SK-N-MC (cell line): ENCODE data around the gene LIPC.

Source experiments
- DNase-seq: peaks from one replicate; pipeline ENCODE4 v3.0.0-alpha.2; 2011; ENCODE audit warnings: low read depth, low spot score
- H3K27ac ChIP-seq: fragments of 200-600 bp; sonication (generic); 2 replicates; pipeline ENCODE4 v1.5.1; 2016; ENCODE audit warnings: mixed run types
- H3K36me3 ChIP-seq: fragments of 200-600 bp; sonication (generic); 2 replicates; pipeline ENCODE4 v1.6.1; 2017; ENCODE audit warnings: antibody characterized with exemption, low read length, mixed read lengths; ENCODE audit not compliant: insufficient read depth
- H3K4me3 ChIP-seq: fragments of 200-600 bp; sonication (generic); 2 replicates; pipeline ENCODE4 v1.5.1; 2016
- H3K9ac ChIP-seq: fragments of 200-600 bp; sonication (generic); 2 replicates; pipeline ENCODE4 v1.8.0; 2017; ENCODE audit warnings: mixed run types, mixed read lengths; ENCODE audit not compliant: insufficient read length
- H3K9me3 ChIP-seq: fragments of 200-600 bp; sonication (generic); 2 replicates; pipeline ENCODE4 v1.6.1; 2017; ENCODE audit warnings: low read depth, mild to moderate bottlenecking, antibody characterized with exemption, low read length, moderate library complexity, mixed read lengths
- EZH2 ChIP-seq: fragments of 200-600 bp; sonication (generic); IDR thresholded peaks from one replicate; pipeline ENCODE4 v1.6.1; 2017; ENCODE audit warnings: antibody characterized with exemption
- FOXP2 ChIP-seq: optimal IDR thresholded peaks from 2 replicates; pipeline ENCODE3; 2011; ENCODE audit warnings: mild to moderate bottlenecking, moderate library complexity; ENCODE audit not compliant: insufficient read depth; ENCODE audit errors: extremely low read length, control extremely low read depth
- POLR2AphosphoS5 ChIP-seq: IDR thresholded peaks from 2 replicates; pipeline ENCODE4 v1.6.1; 2012; ENCODE audit warnings: mild to moderate bottlenecking, low read depth, low read length, borderline replicate concordance

LIPC gene

GRCh38 chr15:58434334-58434875 lies 2.6 kb downstream of the LIPC start:
- no peak overlapping the region for H3K9ac ChIP-seq
- no peaks in the 10 kb centered on the region for H3K9me3 ChIP-seq
- no peak for DNase-seq
- TF ChIP-seq EZH2 (no peak), POLR2AphosphoS5 (no peak), FOXP2 (no peak)
- H3K4me3 ChIP-seq: no peak overlapping the region
- no peaks in the 10 kb centered on the region for H3K36me3 ChIP-seq
- H3K27ac ChIP-seq: no peak overlapping the region

- no peaks in the 10 kb centered on the region for H3K9me3 ChIP-seq
- TF ChIP-seq FOXP2: no peak
- no peak for TF ChIP-seq POLR2AphosphoS5
- no peak for TF ChIP-seq EZH2
- DNase-seq: no peak
- H3K9ac ChIP-seq: no peak overlapping the region
- H3K4me3 ChIP-seq: no peak overlapping the region
- H3K27ac ChIP-seq: no peak overlapping the region
- H3K36me3 ChIP-seq: no peaks in the 10 kb centered on the region
These were observed 4.8 kb downstream of the LIPC start for GRCh38 chr15:58436552-58436951.

DNA sequence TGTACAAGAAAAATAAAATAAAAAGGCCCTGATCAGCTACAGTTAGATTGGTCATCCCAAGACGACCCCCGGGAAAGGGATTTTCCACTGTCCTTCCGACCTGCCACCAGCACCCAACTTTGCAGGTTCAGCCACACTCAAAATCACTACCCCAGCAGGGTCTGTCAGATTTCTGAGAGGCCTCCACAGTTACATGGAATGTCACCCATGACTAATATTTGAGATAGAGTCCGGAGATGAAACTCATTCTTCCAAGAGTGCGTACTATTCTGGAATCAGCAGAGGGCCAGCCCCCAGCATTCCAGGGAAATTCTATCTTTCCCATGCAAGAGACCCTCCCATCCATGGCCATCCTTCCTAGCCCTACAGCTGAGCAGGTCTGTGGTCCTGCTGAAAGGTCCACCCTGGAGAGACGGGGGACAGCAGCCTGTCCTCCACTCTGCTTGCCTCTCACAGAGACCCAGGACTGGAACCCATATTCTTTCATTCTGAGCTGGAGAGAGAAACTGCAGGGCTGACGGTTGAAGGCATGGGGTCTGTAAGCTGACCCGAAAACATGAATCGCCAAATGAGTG lies 5.8 kb downstream of the LIPC start:
- Histone ChIP-seq H3K27ac (no peak overlapping the region), H3K4me3 (no peak overlapping the region), H3K9me3 (no peaks in the 10 kb centered on the region), H3K36me3 (no peaks in the 10 kb centered on the region), H3K9ac (no peak overlapping the region)
- no peak for DNase-seq
- TF ChIP-seq FOXP2: no peak
- TF ChIP-seq EZH2: no peak
- no peak for TF ChIP-seq POLR2AphosphoS5

GRCh38 chr15:58438111-58438510 lies 6.3 kb downstream of the LIPC start:
- TF ChIP-seq POLR2AphosphoS5: no peak
- TF ChIP-seq EZH2: no peak
- no peak for TF ChIP-seq FOXP2
- Histone ChIP-seq H3K36me3 (no peaks in the 10 kb centered on the region), H3K9me3 (no peaks in the 10 kb centered on the region), H3K27ac (no peak overlapping the region), H3K9ac (no peak overlapping the region), H3K4me3 (no peak overlapping the region)
- no peak for DNase-seq

DNA sequence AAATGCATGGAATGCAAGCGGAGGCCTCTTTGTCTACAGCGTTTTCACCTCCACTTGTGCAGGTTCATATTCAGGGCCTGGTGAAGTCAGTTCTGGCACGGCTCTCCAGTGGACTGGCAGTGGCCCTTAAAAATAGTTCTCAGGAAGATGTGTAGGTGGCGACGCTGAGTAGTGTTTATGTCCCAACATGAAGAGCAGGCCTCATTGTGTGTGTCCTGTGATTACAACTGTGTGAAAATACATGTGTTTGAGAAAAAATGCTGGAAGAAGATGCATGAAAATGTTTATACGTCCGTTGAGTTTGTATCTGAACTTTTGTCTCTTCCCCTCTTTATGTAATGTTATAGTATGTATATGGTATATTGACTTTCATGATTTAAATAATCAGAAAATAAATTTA lies 7.2 kb downstream of the LIPC start:
- Histone ChIP-seq H3K4me3 (no peak overlapping the region), H3K36me3 (no peaks in the 10 kb centered on the region), H3K9me3 (no peaks in the 10 kb centered on the region), H3K9ac (no peak overlapping the region), H3K27ac (no peak overlapping the region)
- DNase-seq: no peak
- TF ChIP-seq FOXP2 (no peak), POLR2AphosphoS5 (no peak), EZH2 (no peak)

DNA sequence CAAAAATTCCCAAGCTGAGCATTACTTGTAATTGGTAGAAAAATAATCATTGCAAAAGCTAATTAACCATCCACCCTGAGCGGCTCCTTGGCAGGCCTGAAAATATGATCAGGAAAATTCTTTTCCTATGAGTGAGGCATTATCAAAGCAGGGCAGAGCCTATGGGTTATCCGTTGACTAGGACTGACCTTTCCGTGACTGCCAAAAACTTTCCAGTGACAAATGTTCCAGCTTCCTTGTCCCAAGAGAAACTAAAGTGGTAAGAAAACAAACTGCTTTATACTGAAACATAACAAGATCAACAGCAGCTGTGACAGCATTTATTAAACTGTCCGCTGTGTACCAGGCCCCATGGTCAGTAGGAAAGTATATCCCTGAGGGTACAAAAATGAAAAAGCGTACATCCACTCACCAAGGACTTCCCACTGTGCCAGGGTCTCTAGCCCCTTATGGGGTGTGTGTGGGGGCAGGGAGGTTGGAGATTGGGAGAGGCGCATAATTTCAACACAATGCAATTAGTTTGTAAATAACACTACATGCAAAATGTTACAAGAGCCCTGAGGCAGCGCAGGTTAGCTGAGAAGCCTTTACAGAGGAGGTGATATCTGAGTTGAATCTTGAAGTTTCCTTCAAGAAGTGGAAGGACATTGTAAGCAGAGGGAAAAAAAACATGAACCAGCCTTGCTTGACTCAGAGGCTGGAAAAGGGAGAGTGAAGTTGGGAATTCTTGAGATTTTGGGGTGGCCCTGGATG lies 8.5 kb downstream of the LIPC start:
- DNase-seq: no peak
- TF ChIP-seq POLR2AphosphoS5 (no peak), FOXP2 (no peak), EZH2 (no peak)
- no peaks in the 10 kb centered on the region for H3K9me3 ChIP-seq
- no peak overlapping the region for H3K27ac ChIP-seq
- H3K9ac ChIP-seq: no peak overlapping the region
- no peak overlapping the region for H3K4me3 ChIP-seq
- H3K36me3 ChIP-seq: no peaks in the 10 kb centered on the region

DNA sequence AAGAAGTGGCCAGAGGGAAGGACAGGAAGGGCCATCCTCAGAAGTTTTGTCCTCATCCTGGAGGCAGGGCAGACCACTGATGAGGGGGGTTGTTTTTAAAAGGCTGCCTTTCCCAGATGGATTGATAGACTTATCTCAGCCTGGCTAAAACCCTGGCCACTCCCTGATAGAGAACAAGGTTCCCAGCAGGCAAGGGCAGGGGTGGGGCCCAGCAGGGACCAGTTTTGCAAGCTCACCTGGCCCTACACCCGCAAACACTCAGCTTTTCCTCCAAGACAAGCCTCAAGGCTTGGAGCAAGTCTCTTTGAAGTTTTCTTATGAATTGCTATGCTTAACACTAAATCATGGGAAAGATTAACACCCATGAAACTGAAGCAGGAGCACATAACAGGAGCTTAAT lies 9.1 kb downstream of the LIPC start:
- H3K27ac ChIP-seq: no peak overlapping the region
- H3K9me3 ChIP-seq: no peaks in the 10 kb centered on the region
- TF ChIP-seq POLR2AphosphoS5: no peak
- no peak for TF ChIP-seq EZH2
- no peak for TF ChIP-seq FOXP2
- no peaks in the 10 kb centered on the region for H3K36me3 ChIP-seq
- no peak overlapping the region for H3K4me3 ChIP-seq
- DNase-seq: no peak
- H3K9ac ChIP-seq: no peak overlapping the region

GRCh38 chr15:58441376-58442070 lies 9.7 kb downstream of the LIPC start:
- H3K4me3 ChIP-seq: no peak overlapping the region
- DNase-seq: no peak
- no peak overlapping the region for H3K9ac ChIP-seq
- H3K9me3 ChIP-seq: no peaks in the 10 kb centered on the region
- TF ChIP-seq POLR2AphosphoS5 (no peak), FOXP2 (no peak), EZH2 (no peak)
- no peaks in the 10 kb centered on the region for H3K36me3 ChIP-seq
- H3K27ac ChIP-seq: no peak overlapping the region
